OCI-LY1 (cell line): Measurements from ENCODE around the gene ABCC4.

Experiments
- H2AFZ ChIP-seq: fragments of 200-600 bp; sonication (generic), shearing (Covaris generic); 2 replicates; pipeline ENCODE4 v1.6.0; 2014; ENCODE audit warnings: antibody characterized with exemption, mild to moderate bottlenecking, low read length
- H3F3A ChIP-seq: fragments of 200-600 bp; sonication (generic), shearing (Covaris generic); 2 replicates; pipeline ENCODE4 v1.6.0; 2014; ENCODE audit warnings: mild to moderate bottlenecking, antibody characterized with exemption, low read length, moderate library complexity; ENCODE audit not compliant: insufficient read depth
- H3K27ac ChIP-seq: fragments of 200-600 bp; sonication (generic); 2 replicates; pipeline ENCODE4 v1.5.1; 2014; ENCODE audit warnings: low read length, mixed run types, mild to moderate bottlenecking, low read depth; ENCODE audit not compliant: poor library complexity, severe bottlenecking
- H3K27me3 ChIP-seq: fragments of 200-600 bp; sonication (generic); 2 replicates; pipeline ENCODE4 v1.6.0; 2014; ENCODE audit warnings: antibody characterized with exemption, mild to moderate bottlenecking, low read length, moderate library complexity; ENCODE audit not compliant: insufficient read depth
- H3K36me3 ChIP-seq: fragments of 200-600 bp; sonication (generic); 2 replicates; pipeline ENCODE4 v1.6.1; 2014; ENCODE audit warnings: mild to moderate bottlenecking, antibody characterized with exemption, low read length, moderate library complexity, mixed read lengths; ENCODE audit not compliant: insufficient read depth
- H3K4me1 ChIP-seq: fragments of 200-600 bp; sonication (generic); 2 replicates; pipeline ENCODE4 v1.5.1; 2014; ENCODE audit warnings: mild to moderate bottlenecking, low read length, moderate library complexity; ENCODE audit not compliant: insufficient read depth, severe bottlenecking
- H3K4me2 ChIP-seq: fragments of 200-600 bp; sonication (generic), shearing (Covaris generic); 2 replicates; pipeline ENCODE4 v1.6.1; 2014; ENCODE audit warnings: low read length
- H3K4me3 ChIP-seq: fragments of 200-600 bp; sonication (generic); 2 replicates; pipeline ENCODE4 v1.5.1; 2014; ENCODE audit warnings: low read length, low read depth, mild to moderate bottlenecking, mixed read lengths; ENCODE audit not compliant: poor library complexity, severe bottlenecking
- H3K79me2 ChIP-seq: fragments of 200-600 bp; shearing (Covaris generic); 2 replicates; pipeline ENCODE4 v1.6.1; 2016; ENCODE audit warnings: mixed run types, low read length, mixed read lengths; ENCODE audit not compliant: insufficient read depth
- H3K9ac ChIP-seq: fragments of 200-600 bp; sonication (generic), shearing (Covaris generic); 2 replicates; pipeline ENCODE4 v1.6.1; 2014; ENCODE audit warnings: mild to moderate bottlenecking, low read length, mixed read lengths
- H3K9me2 ChIP-seq: fragments of 200-600 bp; sonication (generic), shearing (Covaris generic); 2 replicates; pipeline ENCODE4 v1.6.1; 2014; ENCODE audit warnings: low read depth, mild to moderate bottlenecking, low read length, mixed read lengths
- H3K9me3 ChIP-seq: fragments of 200-600 bp; shearing (Covaris generic); 2 replicates; pipeline ENCODE4 v1.6.1; 2014; ENCODE audit warnings: low read length, mixed read lengths
- H4K20me1 ChIP-seq: fragments of 200-600 bp; sonication (generic), shearing (Covaris generic); 2 replicates; pipeline ENCODE4 v1.6.0; 2016; ENCODE audit warnings: mild to moderate bottlenecking, low read length; ENCODE audit not compliant: insufficient read depth
- EZH2 ChIP-seq: fragments of 200-600 bp; sonication (generic), shearing (Covaris generic); IDR thresholded peaks from 2 replicates; pipeline ENCODE4 v1.8.0; 2017; ENCODE audit warnings: borderline replicate concordance, mixed run types, mild to moderate bottlenecking, antibody characterized with exemption, low read length, moderate library complexity, mixed read lengths
- TF ChIP-seq, protein P1 (sequence below): fragments of 200-600 bp; sonication (generic), shearing (Covaris generic); IDR thresholded peaks from 2 replicates; pipeline ENCODE4 v1.5.1; 2017; ENCODE audit warnings: mild to moderate bottlenecking, antibody characterized with exemption, low read length, moderate library complexity, mixed read lengths

The ABCC4 gene

GRCh38 chr13:95181586-95181985 lies 119.7 kb downstream of the ABCC4 start:
- Histone ChIP-seq H3K27me3 (no peaks in the 10 kb centered on the region), H3K9ac (no peak overlapping the region), H3K27ac (no peak overlapping the region), H3K4me3 (no peak overlapping the region), H3K9me3 (no peaks in the 10 kb centered on the region), H3K9me2 (no peaks in the 10 kb centered on the region), H3K4me1 (peaks cover 4% of the 10 kb centered on the region), H4K20me1 (no peaks in the 10 kb centered on the region), H3K36me3 (peaks cover 34% of the 10 kb centered on the region; the same call in 1 of the 2 replicates), H3K4me2 (no peak overlapping the region), H3F3A (no peaks in the 10 kb centered on the region), H2AFZ (no peak overlapping the region), H3K79me2 (no peaks in the 10 kb centered on the region)
- TF ChIP-seq, protein P1, sequence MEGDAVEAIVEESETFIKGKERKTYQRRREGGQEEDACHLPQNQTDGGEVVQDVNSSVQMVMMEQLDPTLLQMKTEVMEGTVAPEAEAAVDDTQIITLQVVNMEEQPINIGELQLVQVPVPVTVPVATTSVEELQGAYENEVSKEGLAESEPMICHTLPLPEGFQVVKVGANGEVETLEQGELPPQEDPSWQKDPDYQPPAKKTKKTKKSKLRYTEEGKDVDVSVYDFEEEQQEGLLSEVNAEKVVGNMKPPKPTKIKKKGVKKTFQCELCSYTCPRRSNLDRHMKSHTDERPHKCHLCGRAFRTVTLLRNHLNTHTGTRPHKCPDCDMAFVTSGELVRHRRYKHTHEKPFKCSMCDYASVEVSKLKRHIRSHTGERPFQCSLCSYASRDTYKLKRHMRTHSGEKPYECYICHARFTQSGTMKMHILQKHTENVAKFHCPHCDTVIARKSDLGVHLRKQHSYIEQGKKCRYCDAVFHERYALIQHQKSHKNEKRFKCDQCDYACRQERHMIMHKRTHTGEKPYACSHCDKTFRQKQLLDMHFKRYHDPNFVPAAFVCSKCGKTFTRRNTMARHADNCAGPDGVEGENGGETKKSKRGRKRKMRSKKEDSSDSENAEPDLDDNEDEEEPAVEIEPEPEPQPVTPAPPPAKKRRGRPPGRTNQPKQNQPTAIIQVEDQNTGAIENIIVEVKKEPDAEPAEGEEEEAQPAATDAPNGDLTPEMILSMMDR, result no peak
- TF ChIP-seq EZH2, result no peak

DNA sequence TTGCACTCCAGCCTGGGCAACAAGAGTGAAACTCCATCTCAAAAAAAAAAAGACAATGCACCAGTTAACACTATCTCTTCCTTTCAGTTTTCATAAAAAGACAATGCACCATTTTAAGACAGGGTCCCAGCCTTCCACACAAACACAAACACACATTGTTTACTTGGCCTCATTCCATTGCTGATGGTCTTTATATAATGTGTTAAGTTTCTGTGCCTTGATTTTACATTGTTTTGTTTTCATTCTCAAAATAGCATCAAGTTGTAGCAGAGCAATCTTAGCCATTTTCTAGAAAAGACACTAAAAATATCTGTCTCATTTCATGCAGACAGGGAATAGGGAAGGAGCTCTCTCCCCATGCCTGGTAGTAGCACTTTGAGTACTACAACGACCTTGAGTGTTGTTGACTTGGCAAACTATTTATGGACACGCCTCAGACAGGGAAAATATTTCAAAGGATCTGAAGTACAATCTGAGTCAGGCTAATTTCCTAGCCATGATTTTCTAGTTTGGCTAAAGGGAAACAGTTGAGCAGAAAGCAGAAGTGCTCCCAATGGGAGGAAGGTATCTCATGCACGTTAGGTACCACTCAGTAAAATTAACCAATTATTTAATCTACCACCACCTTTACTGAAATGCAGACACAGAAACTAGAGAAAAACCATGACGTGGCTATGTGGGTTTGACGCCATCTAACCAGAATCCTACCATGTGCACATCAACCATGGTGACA lies 120.6 kb downstream of the ABCC4 start:
- H3F3A ChIP-seq, result no peaks in the 10 kb centered on the region
- no peak overlapping the region for H3K4me2 ChIP-seq
- no peak overlapping the region for H2AFZ ChIP-seq
- H3K36me3 ChIP-seq, result peaks cover 29% of the 10 kb centered on the region; the same call in 1 of the 2 replicates
- H3K9me2 ChIP-seq, result no peaks in the 10 kb centered on the region
- H3K9me3 ChIP-seq, result no peaks in the 10 kb centered on the region
- no peak overlapping the region for H3K4me3 ChIP-seq
- H3K9ac ChIP-seq, result no peak overlapping the region
- no peaks in the 10 kb centered on the region for H3K79me2 ChIP-seq
- H3K4me1 ChIP-seq, result peaks cover 6% of the 10 kb centered on the region
- TF ChIP-seq, protein P1, result no peak
- no peak for TF ChIP-seq EZH2
- H3K27me3 ChIP-seq, result no peaks in the 10 kb centered on the region
- no peaks in the 10 kb centered on the region for H4K20me1 ChIP-seq
- no peak overlapping the region for H3K27ac ChIP-seq

DNA sequence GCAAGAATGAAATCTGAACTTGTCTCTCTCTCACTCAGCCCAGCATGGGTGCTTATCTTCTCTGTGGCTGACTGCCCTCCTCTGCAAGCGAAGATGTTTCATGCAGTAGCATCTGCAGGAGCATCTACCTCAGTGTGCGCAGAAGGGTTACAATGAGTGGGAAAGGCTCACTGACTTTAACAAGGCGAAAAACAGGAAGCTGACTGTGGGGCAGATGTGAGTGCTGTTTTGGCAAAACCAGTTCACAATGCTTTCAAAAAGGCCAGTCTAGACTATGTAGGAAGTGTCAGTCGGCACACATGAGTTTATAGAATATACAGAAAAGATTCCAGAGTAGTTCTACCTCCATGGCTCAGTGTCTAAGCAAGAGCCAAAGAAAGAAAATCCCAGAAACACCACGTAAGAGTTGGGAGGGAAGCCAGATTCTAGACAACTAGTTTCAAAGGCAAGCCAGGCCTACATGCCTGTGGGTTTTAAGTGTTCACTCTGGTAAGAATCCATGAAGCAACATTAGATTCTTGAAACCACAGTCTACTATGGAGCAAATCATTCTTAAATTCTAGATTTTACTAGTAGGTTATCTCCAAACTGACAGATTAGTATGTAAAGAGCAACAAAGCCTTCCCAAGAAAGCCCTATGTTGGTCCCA lies 124.5 kb downstream of the ABCC4 start:
- H4K20me1 ChIP-seq, result no peaks in the 10 kb centered on the region
- H3K79me2 ChIP-seq, result no peaks in the 10 kb centered on the region

More for the DNA sequence above, 124.5 kb downstream of the ABCC4 start:
- H3F3A ChIP-seq, result no peaks in the 10 kb centered on the region
- H3K9ac ChIP-seq, result no peak overlapping the region
- H3K9me3 ChIP-seq, result no peaks in the 10 kb centered on the region
- H3K27ac ChIP-seq, result peak overlapping the region; percentile 14
- no peak overlapping the region for H2AFZ ChIP-seq
- no peaks in the 10 kb centered on the region for H3K9me2 ChIP-seq
- H3K4me2 ChIP-seq, result no peak overlapping the region
- peaks cover 38% of the 10 kb centered on the region for H3K36me3 ChIP-seq
- TF ChIP-seq, protein P1, result no peak
- TF ChIP-seq EZH2, result no peak
- no peaks in the 10 kb centered on the region for H3K27me3 ChIP-seq
- H3K4me3 ChIP-seq, result no peak overlapping the region
- peaks cover 6% of the 10 kb centered on the region for H3K4me1 ChIP-seq
